NCI-H774 (cell line): Measurements from ENCODE around the gene OXSR1.
"Not testable (repeated sequence)": the region's sequence is repeated elsewhere in the genome, so short reads cannot be mapped to it uniquely, and the experiment has no call there.

ENCODE experiments used
- DNase-seq: peaks from one replicate; lab custom pipeline; 2025; lab: John Stamatoyannopoulos, UW

Gene OXSR1

GRCh38 chr3:38270606-38271005 lies 105.3 kb downstream of the OXSR1 start:
- DNase-seq, result no peak

GRCh38 chr3:38271553-38271952 lies 106.2 kb downstream of the OXSR1 start:
- DNase-seq, result no peak

GRCh38 chr3:38274864-38275649 lies 109.7 kb downstream of the OXSR1 start:
- DNase-seq, result no peak

GRCh38 chr3:38275658-38276057 lies 110.3 kb downstream of the OXSR1 start:
- DNase-seq, result no peak

- DNase-seq, result no peak
These were observed 111.0 kb downstream of the OXSR1 start for GRCh38 chr3:38276081-38276916.

DNA sequence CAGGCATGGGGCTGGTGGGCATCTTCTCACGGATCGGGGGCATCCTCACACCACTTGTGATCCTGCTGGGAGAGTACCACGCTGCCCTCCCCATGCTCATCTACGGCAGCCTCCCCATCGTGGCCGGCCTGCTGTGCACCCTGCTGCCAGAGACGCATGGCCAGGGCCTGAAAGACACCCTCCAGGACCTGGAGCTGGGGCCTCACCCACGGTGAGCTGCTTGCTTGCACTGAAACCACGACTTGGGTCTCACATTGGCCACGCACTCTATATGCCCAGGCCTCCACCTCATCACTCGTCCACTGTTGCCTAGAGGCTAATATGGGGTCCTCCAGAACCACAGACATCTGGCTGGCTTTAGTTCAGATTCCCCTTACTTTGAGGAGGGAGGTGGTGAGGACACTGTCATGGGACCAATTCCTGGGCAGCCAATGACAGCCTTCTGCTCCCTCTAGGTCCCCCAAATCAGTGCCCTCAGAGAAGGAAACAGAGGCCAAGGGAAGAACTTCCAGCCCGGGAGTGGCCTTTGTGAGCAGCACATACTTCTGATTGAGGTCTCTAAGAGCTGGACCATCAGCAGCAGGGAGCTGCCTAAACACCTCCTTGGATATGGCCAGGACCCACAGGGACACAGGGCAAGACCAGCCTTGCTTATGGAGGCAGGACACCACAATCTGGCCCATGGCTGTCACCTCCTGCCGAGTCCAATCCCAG lies 111.7 kb downstream of the OXSR1 start:
- DNase-seq, result no peak

- DNase-seq, result no peak
These were observed 113.5 kb downstream of the OXSR1 start for GRCh38 chr3:38278841-38279240.

GRCh38 chr3:38281895-38282686 lies 116.8 kb downstream of the OXSR1 start, which contains the start of gene SLC22A14:
TSS of gene SLC22A14 (plus strand) at chr3:38282294. CDS start at chr3:38306027, 23,733 bp downstream.
- no peak for DNase-seq

DNA sequence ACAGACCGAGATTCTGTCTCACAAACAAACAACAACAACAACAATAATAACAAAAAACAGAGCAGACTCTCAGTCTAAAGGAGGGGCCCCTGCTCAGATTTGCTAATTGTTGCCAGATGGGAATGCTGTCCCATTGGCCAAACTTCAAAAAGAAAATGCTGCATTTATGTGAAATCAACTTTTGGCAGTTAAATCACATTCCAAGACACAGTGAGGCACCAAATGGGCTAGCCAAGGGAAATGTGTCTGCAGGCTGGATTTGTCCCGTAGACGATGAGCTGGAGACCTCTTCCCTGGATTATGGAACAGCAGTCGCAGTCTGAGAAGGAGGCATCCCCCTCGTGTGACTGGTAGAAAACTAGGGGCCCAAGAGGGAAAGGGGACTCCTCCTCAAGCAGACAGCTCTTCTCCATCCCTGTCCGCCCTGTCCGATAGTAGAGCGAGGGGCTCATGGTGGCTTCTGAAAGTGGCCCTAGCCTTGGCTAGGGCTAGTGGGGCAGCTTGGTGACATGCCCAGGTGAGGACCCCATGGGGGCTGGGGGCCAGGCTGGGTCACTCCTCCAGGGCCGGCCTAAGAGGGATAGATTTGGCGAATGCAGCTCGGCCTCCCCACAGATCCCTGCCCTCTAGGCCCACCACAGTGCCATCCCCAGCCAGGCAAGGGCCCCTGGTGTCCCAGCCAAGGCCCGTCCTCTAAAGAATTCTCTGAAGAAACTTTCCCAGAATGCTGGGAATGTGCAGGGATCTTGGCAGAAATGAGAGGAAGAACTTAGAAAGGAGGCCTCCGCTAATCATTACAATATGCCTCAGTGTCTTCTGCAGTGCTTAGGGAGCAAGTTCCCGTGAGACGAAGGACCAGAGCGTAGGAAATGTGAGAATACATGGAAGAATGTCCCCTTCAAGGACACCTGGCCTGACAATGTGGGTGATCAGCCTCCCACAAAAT lies 118.7 kb downstream of the OXSR1 start:
- no peak for DNase-seq

DNA sequence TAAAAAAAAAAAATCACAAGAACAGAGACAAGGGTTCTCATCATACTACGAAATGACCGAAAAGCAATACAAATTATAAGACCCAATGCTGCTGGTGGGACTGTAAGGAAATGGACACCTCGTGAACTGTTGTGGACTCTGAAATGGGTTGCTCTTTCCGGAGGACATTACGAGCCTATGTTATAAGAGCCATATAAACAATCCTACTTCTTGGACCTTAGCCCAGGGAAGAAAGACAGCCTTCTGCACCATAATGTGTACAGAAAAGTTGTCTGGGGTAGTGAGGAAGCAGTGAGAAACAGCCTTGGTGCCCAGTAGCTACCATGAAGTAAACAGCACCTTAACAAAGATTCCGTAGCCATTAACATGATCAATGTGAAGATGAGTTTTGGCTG lies 119.4 kb downstream of the OXSR1 start:
- DNase-seq, result no peak

DNA sequence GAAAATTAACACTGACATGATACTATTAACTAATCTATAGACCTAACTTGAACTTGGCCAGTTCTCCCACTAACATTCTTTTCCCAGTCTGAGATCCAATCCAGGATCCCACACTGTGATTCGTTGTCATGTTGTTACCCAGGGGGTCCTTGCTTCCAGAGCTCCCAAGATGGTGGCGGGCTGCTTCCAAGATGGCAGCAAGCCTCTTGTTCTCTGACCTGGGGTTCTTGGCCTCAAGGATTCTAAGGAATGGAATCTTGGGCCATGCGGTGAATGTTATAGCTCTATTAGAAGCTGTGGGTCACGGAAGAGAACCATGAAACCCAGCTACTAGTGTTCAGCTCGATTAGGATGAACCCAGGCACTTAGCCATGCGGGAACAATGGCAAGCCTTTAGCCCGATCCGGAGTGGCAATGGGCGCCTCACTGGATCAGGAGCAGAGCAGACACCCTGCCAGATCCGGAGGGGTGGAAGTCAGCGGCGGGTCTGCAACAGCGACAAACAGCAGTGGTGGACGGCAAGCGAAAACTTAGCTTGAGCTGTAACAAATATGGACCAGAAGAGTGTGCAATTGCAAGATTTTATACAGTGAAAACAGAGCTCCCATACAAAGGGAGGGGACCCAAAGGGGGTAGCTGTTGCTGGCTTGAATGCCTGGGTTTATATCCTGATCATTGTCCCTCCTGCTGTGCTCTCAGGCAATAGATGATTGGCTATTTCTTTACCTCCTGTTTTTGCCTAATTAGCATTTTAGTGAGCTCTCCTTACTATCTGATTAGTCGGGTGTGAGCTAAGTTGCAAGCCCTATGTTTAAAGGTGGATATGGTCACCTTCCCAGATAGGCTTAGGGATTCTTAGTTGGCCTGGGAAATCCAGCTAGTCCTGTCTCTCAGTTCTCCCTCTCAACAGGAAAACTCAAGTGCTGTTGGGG lies 124.2 kb downstream of the OXSR1 start:
- not testable (repeated sequence) for DNase-seq

- not testable (repeated sequence) for DNase-seq
These were observed 131.7 kb downstream of the OXSR1 start for GRCh38 chr3:38297053-38297452.

DNA sequence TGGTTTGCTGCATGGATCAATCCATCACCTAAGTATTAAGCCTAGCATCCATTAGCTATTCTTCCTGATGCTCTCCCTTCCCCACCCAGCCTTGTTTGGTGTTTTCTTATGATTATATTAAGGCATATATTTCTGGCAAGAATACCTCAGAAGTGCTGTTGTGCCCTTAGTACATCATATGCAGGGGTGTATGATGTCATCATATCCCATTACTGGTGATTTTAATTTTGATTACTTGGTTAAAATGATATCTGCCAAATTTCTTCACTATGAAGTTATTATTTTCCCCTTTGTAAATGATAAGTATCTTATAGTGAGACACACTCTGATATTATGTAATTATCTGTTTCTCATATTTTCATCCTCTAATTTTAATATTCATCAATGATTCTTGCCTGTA lies 132.2 kb downstream of the OXSR1 start:
- DNase-seq, result no peak

- DNase-seq, result no peak
These were observed 132.8 kb downstream of the OXSR1 start for GRCh38 chr3:38297947-38298711.
